Pancreas (tissue), 10 donors: ENCODE results near the gene LCK. TPM values are rescaled to one million over a fixed set of nuclear protein-coding genes. Genes with fewer than 3 reads are reported as not detected.

Experiments
- ATAC-seq, 4 donors: fragments of 200-7000 bp; cut with Tn5 transposase; one replicate each; pipeline versions ENCODE4 v1.8.0 to v1.9.1; 2020; ENCODE audit warnings: mild to moderate bottlenecking in 4 of 4, moderate library complexity in 4 of 4
- DNase-seq, 6 donors: peaks; one replicate each; pipeline ENCODE4 v3.0.0-alpha.2; 2020
- FAIRE-seq: peaks from 2 replicates; lab custom pipeline; 2012; peaks lifted over from hg19 to GRCh38; lab: Jason Lieb, UNC
- H3K27ac ChIP-seq, 4 donors: fragments of 200-600 bp; sonication (generic); 1 replicate in 3 of 4; 2 replicates in 1 of 4; pipeline versions ENCODE4 v1.5.0 to v1.8.0; 2020
- H3K27me3 ChIP-seq, 4 donors: fragments of 200-600 bp; one replicate each; pipeline ENCODE4 v1.8.0; 2021
- H3K36me3 ChIP-seq, 3 donors: fragments of 200-600 bp; sonication (generic) in 1 of 3; one replicate each; pipeline versions ENCODE4 v1.5.0 to v1.8.0; 2020 to 2021
- H3K4me1 ChIP-seq, 3 donors: fragments of 200-600 bp; one replicate each; pipeline ENCODE4 v1.8.0; 2021
- H3K4me3 ChIP-seq, 4 donors: fragments of 200-600 bp; sonication (generic) in 2 of 4; one replicate each; pipeline versions ENCODE4 v1.5.0 to v1.8.0; 2020 to 2021
- H3K9me3 ChIP-seq, 4 donors: fragments of 200-600 bp; one replicate each; pipeline ENCODE4 v1.8.0; 2021
- CTCF ChIP-seq, 4 donors: fragments of 200-600 bp; sonication (generic) in 3 of 4; IDR thresholded peaks; one replicate each; pipeline versions ENCODE4 v1.5.0 to v1.8.0; 2021; ENCODE audit warnings: antibody characterized with exemption in 4 of 4
- WGBS, 2 donors: extraction: QIAGEN DNeasy Blood & Tissue Kit; methylation state at CpG; one replicate each; pipeline ENCODE4 v1.1.7; 2013; 5-methylcytosine and 5-hydroxymethylcytosine counted together
- intact Hi-C, 3 donors: fragments of 100-400 bp; cut with DNase I; formaldehyde crosslinking; loops; one replicate each; pipeline versions ENCODE4 v1.11.1 to v1.14.2; 2022
- polyA plus RNA-seq, 2 donors: library from polyadenylated mRNA; stranded (reverse); fragments of 200-250 nt; gene quantifications; one replicate each; pipeline ENCODE4 v1.2.3, GENCODE V29; 2013
- total RNA-seq, 6 donors: library from RNA; stranded (reverse); fragmentation: NEBNext Ultra II Directional in 4 of 6; extraction: Animal tissue kit (Norgen Biotek cat#: 25700) in 4 of 6; gene quantifications; one replicate each; pipeline versions ENCODE4 v1.2.1 to v1.2.4, GENCODE V29; 2021 to 2023
- donor health status: healthy with polysubstance abuse.
- donor health status: DM: no; HTN: no; CAD: no; lungs with moderate emphysema.
- donor health status: DM: no; HTN: no; CAD: no.
- donor health status: control.
- donor health status: control.
- donor health status: Bipolar disorder and iron deficiency.
- donor health status: DM: yes; HTN: yes; CAD: no.
- donor health status: DM: no; HTN: no; CAD: no.
- donor health status: DM: no; HTN: no; CAD: no.
- donor health status: DM: yes; HTN: yes; CAD: no.

LCK gene
- total and polyA plus RNA-seq, 8 donors, result 0.09 to 1.6 (median 0.85) TPM

GRCh38 chr1:32208891-32209328, 42.2 kb upstream of the LCK start, which contains the start of gene DCDC2B:
Gene DCDC2B, plus strand, starts transcription at chr1:32209089. Its CDS starts 5 bp downstream, at chr1:32209094.
- TF ChIP-seq CTCF (IDR thresholded peaks at IDR 0.05), result no peak
- H3K27me3 ChIP-seq, result no peaks in the 10 kb centered on the region
- H3K9me3 ChIP-seq, result no peaks in the 10 kb centered on the region
- FAIRE-seq (no peak), DNase-seq (peak; percentile 76 to 89 (median 84)), ATAC-seq (peak; percentile 37 to 56 (median 56))
- intact Hi-C loops, result no loop called here
- H3K4me1 ChIP-seq, result peaks cover 0 to 7% (median 3%) of the 10 kb centered on the region in 3 donors
- H3K36me3 ChIP-seq, result no peaks in the 10 kb centered on the region
- no peak within 1 kb of the TSS for H3K4me3 ChIP-seq
- no peak within 1 kb of the TSS for H3K27ac ChIP-seq
- 60% methylated on average over 5 of the region's 5 CpGs for WGBS, 2 donors

- no peaks in the 10 kb centered on the region for H3K27me3 ChIP-seq
- peaks cover under 1 to 2% (median under 1%) of the 10 kb centered on the region in 3 donors for H3K4me1 ChIP-seq
- ATAC-seq (peak; percentile 66 to 96 (median 90)), FAIRE-seq (no peak), DNase-seq (peak in 4 of 6 donors; percentile 45 to 68 (median 57))
- 73 to 80% methylated on average over 10 of the region's 10 CpGs for WGBS, 2 donors
- no peak overlapping the region for H3K27ac ChIP-seq
- no peak overlapping the region for H3K4me3 ChIP-seq
- peak; percentile 46 to 68 (median 62) for TF ChIP-seq CTCF (IDR thresholded peaks at IDR 0.05)
- H3K36me3 ChIP-seq, result peaks cover 0 to 10% (median 0%) of the 10 kb centered on the region in 3 donors
- intact Hi-C loops, result no loop called here
- H3K9me3 ChIP-seq, result no peaks in the 10 kb centered on the region
Observed at GRCh38 chr1:32215629-32216480, 35.2 kb upstream of the LCK start.

- Histone ChIP-seq H3K4me3 (no peak overlapping the region), H3K9me3 (no peaks in the 10 kb centered on the region), H3K36me3 (peaks cover 0 to 10% (median 0%) of the 10 kb centered on the region in 3 donors), H3K27me3 (no peaks in the 10 kb centered on the region), H3K27ac (no peak overlapping the region), H3K4me1 (peaks cover 7 to 9% (median 8%) of the 10 kb centered on the region in 3 donors)
- 86 to 89% methylated on average over 5 of the region's 5 CpGs for WGBS, 2 donors
- no peak for ATAC-seq
- intact Hi-C loops, result no loop called here
- no peak for FAIRE-seq
- no peak for DNase-seq
- TF ChIP-seq CTCF (IDR thresholded peaks at IDR 0.05), result no peak
Observed at GRCh38 chr1:32216566-32216965, 34.5 kb upstream of the LCK start.

GRCh38 chr1:32219022-32219421, 32.0 kb upstream of the LCK start:
- Histone ChIP-seq H3K27ac (no peak overlapping the region), H3K36me3 (peaks cover 0 to 10% (median 0%) of the 10 kb centered on the region in 3 donors), H3K9me3 (no peaks in the 10 kb centered on the region), H3K4me1 (peaks cover 7 to 20% (median 15%) of the 10 kb centered on the region in 3 donors), H3K27me3 (no peaks in the 10 kb centered on the region), H3K4me3 (no peak overlapping the region)
- WGBS, 2 donors, result 78 to 81% methylated on average over 6 to 7 of the region's 7 CpGs
- no peak for FAIRE-seq
- TF ChIP-seq CTCF (IDR thresholded peaks at IDR 0.05), result no peak
- intact Hi-C loops, result no loop called here
- no peak for DNase-seq
- ATAC-seq, result no peak
